HepG2 (cell line): ENCODE measurements around the gene RBCK1. TPM values are rescaled to one million over a fixed set of nuclear protein-coding genes. Genes with fewer than 3 reads are reported as not detected.

Source experiments
- FOXP4 ChIP-seq: sonication (generic); formaldehyde crosslinking; IDR thresholded peaks from 2 replicates; pipeline ENCODE4 v1.4.0; 2020; ENCODE audit warnings: missing genetic modification reagents
- GRHL1 ChIP-seq: sonication (generic); formaldehyde crosslinking; conservative IDR thresholded peaks from 2 replicates; pipeline ENCODE4 v1.8.0; 2022; ENCODE audit warnings: missing genetic modification reagents
- HINFP ChIP-seq: sonication (generic); formaldehyde crosslinking; IDR thresholded peaks from 2 replicates; pipeline ENCODE4 v1.4.0; 2020; ENCODE audit warnings: low read depth, mild to moderate bottlenecking, missing genetic modification reagents
- KAT8 ChIP-seq: IDR thresholded peaks from 2 replicates; pipeline ENCODE4 v1.6.1; 2016; ENCODE audit warnings: missing genetic modification reagents, missing compliant biosample characterization
- RFX5 ChIP-seq: IDR thresholded peaks from 2 replicates; pipeline ENCODE4 v1.6.1; 2011; ENCODE audit warnings: low read depth, low read length, improper control_type of control experiment
- SMAD3 ChIP-seq: sonication (generic); formaldehyde crosslinking; IDR thresholded peaks from 2 replicates; pipeline ENCODE4 v1.4.0; 2020; ENCODE audit warnings: missing genetic modification reagents
- STAG1 ChIP-seq: sonication (generic); formaldehyde crosslinking; IDR thresholded peaks from 2 replicates; pipeline ENCODE4 v1.4.0; 2020; ENCODE audit warnings: missing genetic modification reagents
- TEAD3 ChIP-seq: optimal IDR thresholded peaks from 2 replicates; pipeline ENCODE3; 2016; ENCODE audit warnings: borderline replicate concordance
- ZFP41 ChIP-seq: sonication (generic); formaldehyde crosslinking; IDR thresholded peaks from 2 replicates; pipeline ENCODE4 v1.4.0; 2020; ENCODE audit warnings: mild to moderate bottlenecking, missing genetic modification reagents, borderline replicate concordance
- ZNF326 ChIP-seq: sonication (generic); formaldehyde crosslinking; IDR thresholded peaks from 2 replicates; pipeline ENCODE4 v1.4.0; 2020; ENCODE audit warnings: missing genetic modification reagents, borderline replicate concordance
- ZNF567 ChIP-seq: sonication (generic); formaldehyde crosslinking; IDR thresholded peaks from 2 replicates; pipeline ENCODE4 v1.8.1; 2023; ENCODE audit warnings: mild to moderate bottlenecking, missing genetic modification reagents, borderline replicate concordance
- ZNF670 ChIP-seq: sonication (generic); formaldehyde crosslinking; IDR thresholded peaks from 2 replicates; pipeline ENCODE4 v1.8.0; 2022; ENCODE audit warnings: mild to moderate bottlenecking, missing genetic modification reagents, borderline replicate concordance
- ZNF788 ChIP-seq: sonication (generic); formaldehyde crosslinking; IDR thresholded peaks from 2 replicates; pipeline ENCODE4 v1.5.0; 2020; ENCODE audit warnings: mild to moderate bottlenecking, missing genetic modification reagents, borderline replicate concordance
- polyA plus RNA-seq, 8 experiments: library from polyadenylated mRNA; depleted of rRNA in 3 of 8; stranded (reverse) in 7 of 8; unstranded in 1 of 8; fragments of >200 nt; fragmentation: Illumina TruSeq in 4 of 8; extraction: Trizol in 4 of 8; gene quantifications; 2 replicates each; pipeline versions ENCODE4 v1.2.1 to v1.2.3, GENCODE V29; 2011 to 2016; ENCODE audit warnings: low read depth in 4 of 8, missing spikeins in 1 of 8, mixed read lengths in 1 of 8; ENCODE audit not compliant: insufficient read depth in 1 of 8
- total RNA-seq, 5 experiments: library from RNA; depleted of rRNA; stranded (reverse); fragments of >200 nt; fragmentation: Illumina TruSeq; extraction: Trizol; gene quantifications; 2 replicates each; pipeline ENCODE4 v1.2.3, GENCODE V29; 2016; ENCODE audit warnings: low read depth in 1 of 5
- TF ChIP-seq, protein P1 (sequence below): sonication (generic); formaldehyde crosslinking; IDR thresholded peaks from 2 replicates; pipeline ENCODE4 v1.4.0; 2020; ENCODE audit warnings: missing genetic modification reagents
- TF ChIP-seq, protein P2 (sequence below): sonication (generic); formaldehyde crosslinking; IDR thresholded peaks from 2 replicates; pipeline ENCODE4 v1.4.0; 2020; ENCODE audit warnings: missing genetic modification reagents, borderline replicate concordance
- TF ChIP-seq, protein P3 (sequence below): sonication (generic); formaldehyde crosslinking; IDR thresholded peaks from 2 replicates; pipeline ENCODE4 v1.4.0; 2020; ENCODE audit warnings: missing genetic modification reagents, borderline replicate concordance

The RBCK1 gene
- total and polyA plus RNA-seq, 2 of the 13 experiments (the other 11 are each of a cell fraction or from before 2014, with no cell fraction given), result 149 to 215 TPM

- TF ChIP-seq, protein P1, sequence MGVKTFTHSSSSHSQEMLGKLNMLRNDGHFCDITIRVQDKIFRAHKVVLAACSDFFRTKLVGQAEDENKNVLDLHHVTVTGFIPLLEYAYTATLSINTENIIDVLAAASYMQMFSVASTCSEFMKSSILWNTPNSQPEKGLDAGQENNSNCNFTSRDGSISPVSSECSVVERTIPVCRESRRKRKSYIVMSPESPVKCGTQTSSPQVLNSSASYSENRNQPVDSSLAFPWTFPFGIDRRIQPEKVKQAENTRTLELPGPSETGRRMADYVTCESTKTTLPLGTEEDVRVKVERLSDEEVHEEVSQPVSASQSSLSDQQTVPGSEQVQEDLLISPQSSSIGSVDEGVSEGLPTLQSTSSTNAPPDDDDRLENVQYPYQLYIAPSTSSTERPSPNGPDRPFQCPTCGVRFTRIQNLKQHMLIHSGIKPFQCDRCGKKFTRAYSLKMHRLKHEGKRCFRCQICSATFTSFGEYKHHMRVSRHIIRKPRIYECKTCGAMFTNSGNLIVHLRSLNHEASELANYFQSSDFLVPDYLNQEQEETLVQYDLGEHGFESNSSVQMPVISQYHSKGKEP (CRISPR knock-in tag), result peak; percentile 95
- peak; percentile 99 for TF ChIP-seq ZNF788
- peak; percentile 53; the same call in 1 of the 2 replicates for TF ChIP-seq RFX5
- TF ChIP-seq, protein P2, sequence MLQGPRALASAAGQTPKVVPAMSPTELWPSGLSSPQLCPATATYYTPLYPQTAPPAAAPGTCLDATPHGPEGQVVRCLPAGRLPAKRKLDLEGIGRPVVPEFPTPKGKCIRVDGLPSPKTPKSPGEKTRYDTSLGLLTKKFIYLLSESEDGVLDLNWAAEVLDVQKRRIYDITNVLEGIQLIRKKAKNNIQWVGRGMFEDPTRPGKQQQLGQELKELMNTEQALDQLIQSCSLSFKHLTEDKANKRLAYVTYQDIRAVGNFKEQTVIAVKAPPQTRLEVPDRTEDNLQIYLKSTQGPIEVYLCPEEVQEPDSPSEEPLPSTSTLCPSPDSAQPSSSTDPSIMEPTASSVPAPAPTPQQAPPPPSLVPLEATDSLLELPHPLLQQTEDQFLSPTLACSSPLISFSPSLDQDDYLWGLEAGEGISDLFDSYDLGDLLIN, result no peak
- TF ChIP-seq HINFP (CRISPR knock-in tag), result peak; percentile 97
- TF ChIP-seq ZNF326 (CRISPR knock-in tag), result peak; percentile 96
- peak; percentile 98; the same call in 1 of the 2 replicates for TF ChIP-seq ZNF567
- peak; percentile 93 for TF ChIP-seq TEAD3 (CRISPR knock-in tag)
- peak; percentile 97 for TF ChIP-seq KAT8 (CRISPR knock-in tag)
- TF ChIP-seq GRHL1 (CRISPR knock-in tag), result no peak
- peak; percentile 93 for TF ChIP-seq FOXP4 (CRISPR knock-in tag)
- TF ChIP-seq STAG1, result peak; percentile 97
- TF ChIP-seq SMAD3 (CRISPR knock-in tag), result peak; percentile 100
- peak; percentile 98 for TF ChIP-seq ZNF670
- TF ChIP-seq, protein P3, sequence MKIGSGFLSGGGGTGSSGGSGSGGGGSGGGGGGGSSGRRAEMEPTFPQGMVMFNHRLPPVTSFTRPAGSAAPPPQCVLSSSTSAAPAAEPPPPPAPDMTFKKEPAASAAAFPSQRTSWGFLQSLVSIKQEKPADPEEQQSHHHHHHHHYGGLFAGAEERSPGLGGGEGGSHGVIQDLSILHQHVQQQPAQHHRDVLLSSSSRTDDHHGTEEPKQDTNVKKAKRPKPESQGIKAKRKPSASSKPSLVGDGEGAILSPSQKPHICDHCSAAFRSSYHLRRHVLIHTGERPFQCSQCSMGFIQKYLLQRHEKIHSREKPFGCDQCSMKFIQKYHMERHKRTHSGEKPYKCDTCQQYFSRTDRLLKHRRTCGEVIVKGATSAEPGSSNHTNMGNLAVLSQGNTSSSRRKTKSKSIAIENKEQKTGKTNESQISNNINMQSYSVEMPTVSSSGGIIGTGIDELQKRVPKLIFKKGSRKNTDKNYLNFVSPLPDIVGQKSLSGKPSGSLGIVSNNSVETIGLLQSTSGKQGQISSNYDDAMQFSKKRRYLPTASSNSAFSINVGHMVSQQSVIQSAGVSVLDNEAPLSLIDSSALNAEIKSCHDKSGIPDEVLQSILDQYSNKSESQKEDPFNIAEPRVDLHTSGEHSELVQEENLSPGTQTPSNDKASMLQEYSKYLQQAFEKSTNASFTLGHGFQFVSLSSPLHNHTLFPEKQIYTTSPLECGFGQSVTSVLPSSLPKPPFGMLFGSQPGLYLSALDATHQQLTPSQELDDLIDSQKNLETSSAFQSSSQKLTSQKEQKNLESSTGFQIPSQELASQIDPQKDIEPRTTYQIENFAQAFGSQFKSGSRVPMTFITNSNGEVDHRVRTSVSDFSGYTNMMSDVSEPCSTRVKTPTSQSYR (CRISPR knock-in tag), result peak; percentile 85; the same call in 1 of the 2 replicates
- TF ChIP-seq ZFP41, result peak; percentile 97
Observed at GRCh38 chr20:362271-363254, 45.5 kb upstream of the RBCK1 start (continued).
